Measurements from ENCODE around the gene AGBL3.
"Not testable (repeated sequence)": the region's sequence is repeated elsewhere in the genome, so short reads cannot be mapped to it uniquely, and the experiment has no call there.

The AGBL3 gene

DNA sequence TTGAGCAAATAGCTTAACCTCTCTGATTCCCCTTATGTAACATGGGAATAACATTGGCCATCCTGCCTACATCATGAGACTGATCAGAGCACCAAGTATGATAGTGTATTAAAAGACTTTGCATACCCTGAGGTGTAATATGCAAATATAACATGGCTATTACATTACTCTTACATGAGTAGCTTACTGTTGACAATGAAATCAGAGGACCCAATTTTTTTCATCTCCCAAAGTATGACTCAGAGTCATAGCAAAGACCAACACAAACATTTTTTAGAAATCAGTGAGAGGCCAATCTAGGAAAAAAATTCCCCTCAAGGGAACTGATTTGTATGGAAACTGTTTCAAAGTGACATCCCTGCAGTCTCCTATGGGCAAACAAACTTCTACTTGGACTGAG lies 114.5 kb downstream of the AGBL3 start:
- H3K27me3 ChIP-seq (ENCODE audit: insufficient read depth, low read length) = no peaks in the 10 kb centered on the region
- no peak overlapping the region for H2AFZ ChIP-seq (ENCODE audit: low read depth, low read length)
- H3K4me3 ChIP-seq (ENCODE audit: low read length) = no peak overlapping the region
- no peaks in the 10 kb centered on the region for H3K36me3 ChIP-seq (ENCODE audit: insufficient read depth, low read length)
- H3K9me3 ChIP-seq (ENCODE audit: low read length) = no peaks in the 10 kb centered on the region
- H3K4me1 ChIP-seq (ENCODE audit: insufficient read depth, low read length) = no peaks in the 10 kb centered on the region

DNA sequence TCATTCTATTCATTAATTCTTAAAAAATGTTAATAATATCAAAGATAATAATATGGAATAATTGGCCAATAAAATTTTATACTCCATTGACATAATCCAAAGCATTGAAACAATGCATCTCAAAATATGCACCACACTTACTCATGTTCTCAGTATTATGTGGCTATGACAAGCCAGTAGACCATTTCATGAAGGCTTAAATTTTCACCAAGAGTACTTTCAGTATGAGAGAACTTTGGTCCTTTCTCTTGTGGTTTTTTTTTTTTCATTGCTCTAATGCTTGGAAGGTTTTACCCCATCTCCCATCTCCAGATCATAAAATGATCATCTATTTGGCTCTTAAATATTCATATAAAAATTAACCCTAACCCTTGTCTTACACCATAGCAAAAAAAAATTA lies 116.1 kb downstream of the AGBL3 start:
- Histone ChIP-seq H3K4me3 (ENCODE audit: low read length) (no peak overlapping the region), H3K36me3 (ENCODE audit: insufficient read depth, low read length) (no peaks in the 10 kb centered on the region), H2AFZ (ENCODE audit: low read depth, low read length) (no peak overlapping the region), H3K4me1 (ENCODE audit: insufficient read depth, low read length) (no peaks in the 10 kb centered on the region), H3K9me3 (ENCODE audit: low read length) (no peaks in the 10 kb centered on the region), H3K27me3 (ENCODE audit: insufficient read depth, low read length) (no peaks in the 10 kb centered on the region)

DNA sequence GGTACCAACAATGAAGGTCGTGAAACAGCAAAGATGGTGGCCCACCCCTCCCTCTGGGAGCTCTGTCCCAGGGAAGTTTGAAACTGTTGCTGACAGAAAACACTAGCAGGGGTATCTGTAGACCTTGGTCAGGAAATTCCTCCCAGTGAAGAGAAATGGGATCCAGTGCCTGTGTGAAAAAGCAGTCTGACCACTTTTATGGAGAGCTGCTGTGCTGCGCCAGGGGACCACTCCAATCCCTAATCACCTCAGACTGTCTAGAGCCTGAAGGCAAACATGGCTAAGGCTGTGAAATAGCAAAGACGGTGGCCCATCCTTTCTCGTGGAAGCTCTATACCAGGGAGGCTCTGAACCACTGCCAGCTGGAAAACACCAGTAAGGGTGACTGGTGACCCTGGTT lies 123.3 kb downstream of the AGBL3 start:
- Histone ChIP-seq H3K27me3 (ENCODE audit: insufficient read depth, low read length) (no peaks in the 10 kb centered on the region), H3K36me3 (ENCODE audit: insufficient read depth, low read length) (no peaks in the 10 kb centered on the region), H2AFZ (ENCODE audit: low read depth, low read length) (no peak overlapping the region), H3K4me1 (ENCODE audit: insufficient read depth, low read length) (no peaks in the 10 kb centered on the region), H3K4me3 (ENCODE audit: low read length) (no peak overlapping the region), H3K9me3 (ENCODE audit: low read length) (peaks cover 3% of the 10 kb centered on the region)

DNA sequence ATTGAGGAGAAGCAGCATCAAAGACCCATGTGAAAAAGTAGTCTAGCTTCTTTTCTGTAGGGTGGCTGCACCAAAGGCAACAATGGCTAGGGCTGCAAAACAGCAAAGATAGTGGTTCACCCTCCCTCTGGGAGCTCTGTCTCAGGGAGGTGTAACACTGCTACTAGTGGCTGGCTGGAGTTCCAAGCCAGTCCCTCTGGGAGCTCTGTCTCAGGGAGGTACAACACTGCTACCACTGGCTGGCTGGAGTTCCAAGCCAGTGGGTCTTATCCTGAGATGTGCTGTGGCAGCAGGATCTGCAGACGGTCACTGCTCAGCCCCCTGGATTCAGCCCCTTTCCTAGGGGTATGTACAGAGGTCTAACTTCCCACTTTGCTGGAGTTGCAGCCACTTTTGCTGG lies 123.7 kb downstream of the AGBL3 start:
- Histone ChIP-seq H3K27me3 (ENCODE audit: insufficient read depth, low read length) (no peaks in the 10 kb centered on the region), H3K4me1 (ENCODE audit: insufficient read depth, low read length) (no peaks in the 10 kb centered on the region), H3K4me3 (ENCODE audit: low read length) (no peak overlapping the region), H3K9me3 (ENCODE audit: low read length) (peaks cover 3% of the 10 kb centered on the region), H3K36me3 (ENCODE audit: insufficient read depth, low read length) (no peaks in the 10 kb centered on the region), H2AFZ (ENCODE audit: low read depth, low read length) (no peak overlapping the region)

DNA sequence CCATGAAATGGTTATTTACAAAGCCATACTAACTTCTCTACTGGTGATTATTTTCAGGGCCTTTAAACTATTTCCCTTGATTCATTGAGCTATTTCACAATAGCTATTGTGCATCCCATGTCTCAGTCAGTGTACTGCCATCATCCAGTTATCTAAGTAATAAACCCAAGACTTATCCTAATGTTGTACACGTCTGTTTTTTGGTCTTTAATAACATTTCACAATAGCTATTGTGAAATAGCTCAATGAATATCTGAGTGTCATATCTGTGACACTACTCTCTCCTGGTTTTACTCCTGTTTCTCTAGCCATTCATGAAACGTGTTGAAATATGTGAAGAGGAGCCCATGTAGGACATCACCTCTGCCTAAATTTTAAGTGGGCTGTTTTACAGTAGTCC lies 125.1 kb downstream of the AGBL3 start:
- H2AFZ ChIP-seq (ENCODE audit: low read depth, low read length) = no peak overlapping the region
- no peaks in the 10 kb centered on the region for H3K27me3 ChIP-seq (ENCODE audit: insufficient read depth, low read length)
- H3K4me1 ChIP-seq (ENCODE audit: insufficient read depth, low read length) = no peaks in the 10 kb centered on the region
- H3K36me3 ChIP-seq (ENCODE audit: insufficient read depth, low read length) = no peaks in the 10 kb centered on the region
- peaks cover 3% of the 10 kb centered on the region for H3K9me3 ChIP-seq (ENCODE audit: low read length)
- H3K4me3 ChIP-seq (ENCODE audit: low read length) = no peak overlapping the region

DNA sequence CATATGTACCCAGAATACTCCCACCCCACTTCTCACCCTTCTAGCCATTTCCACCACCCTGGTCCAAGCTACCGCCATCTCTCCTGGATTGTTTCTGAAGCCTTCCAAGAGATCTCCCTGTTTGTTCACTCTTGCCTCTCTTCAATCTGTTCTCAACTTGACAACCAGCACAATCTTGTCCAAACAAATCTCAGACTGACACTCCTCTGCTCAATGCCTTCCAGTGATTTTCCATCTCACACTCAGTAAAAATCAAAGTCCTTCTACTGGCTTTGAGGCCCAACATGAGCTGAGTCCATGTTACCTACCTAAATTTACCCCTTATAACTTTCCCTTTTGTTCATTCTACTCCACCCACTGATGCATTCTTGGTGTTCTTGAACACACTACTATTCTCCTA lies 128.3 kb downstream of the AGBL3 start:
- Histone ChIP-seq H3K4me3 (ENCODE audit: low read length) (no peak overlapping the region), H3K36me3 (ENCODE audit: insufficient read depth, low read length) (no peaks in the 10 kb centered on the region), H3K9me3 (ENCODE audit: low read length) (peaks cover 3% of the 10 kb centered on the region), H2AFZ (ENCODE audit: low read depth, low read length) (no peak overlapping the region), H3K27me3 (ENCODE audit: insufficient read depth, low read length) (no peaks in the 10 kb centered on the region), H3K4me1 (ENCODE audit: insufficient read depth, low read length) (no peaks in the 10 kb centered on the region)

DNA sequence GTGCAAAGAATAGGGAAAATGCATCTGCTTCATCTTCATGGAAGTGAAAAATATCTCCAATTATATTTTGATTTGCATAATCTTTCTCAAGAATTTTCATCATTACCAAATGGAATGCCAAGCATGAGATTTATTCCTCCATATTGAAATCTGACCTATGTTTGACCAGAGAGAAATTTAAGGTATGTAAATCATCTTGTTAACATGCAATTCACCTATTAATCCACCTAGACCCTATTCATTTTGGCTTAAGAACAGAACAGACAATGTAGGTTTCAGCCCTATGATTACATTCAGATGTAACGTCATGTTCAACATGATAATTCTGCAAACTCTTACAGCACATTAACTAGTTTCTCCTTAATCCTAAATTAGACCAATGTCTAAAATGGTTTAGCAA lies 130.8 kb downstream of the AGBL3 start:
- H3K27me3 ChIP-seq (ENCODE audit: insufficient read depth, low read length) = no peaks in the 10 kb centered on the region
- H3K36me3 ChIP-seq (ENCODE audit: insufficient read depth, low read length) = no peaks in the 10 kb centered on the region
- no peaks in the 10 kb centered on the region for H3K4me1 ChIP-seq (ENCODE audit: insufficient read depth, low read length)
- no peak overlapping the region for H3K4me3 ChIP-seq (ENCODE audit: low read length)
- H2AFZ ChIP-seq (ENCODE audit: low read depth, low read length) = no peak overlapping the region
- peaks cover 5% of the 10 kb centered on the region for H3K9me3 ChIP-seq (ENCODE audit: low read length)

DNA sequence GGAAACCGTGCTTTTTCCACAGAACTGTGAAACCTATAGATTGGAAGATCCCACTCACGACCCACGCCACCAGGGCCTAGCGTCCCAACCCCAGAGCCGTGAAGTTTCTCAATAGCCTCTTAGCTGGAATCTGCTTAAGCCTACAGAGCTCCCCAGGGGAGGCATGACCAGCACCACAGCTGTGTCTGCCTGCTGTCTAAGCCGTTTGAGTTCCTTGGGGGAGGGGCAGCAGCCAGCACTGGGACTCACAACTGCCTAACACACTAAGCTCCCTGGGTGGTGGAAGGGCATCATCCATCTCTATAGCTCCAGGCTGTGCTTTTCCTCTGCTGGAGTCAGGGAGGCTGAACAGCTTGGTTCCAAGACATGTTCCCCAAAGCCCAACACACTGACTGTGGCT lies 135.6 kb downstream of the AGBL3 start:
- no peaks in the 10 kb centered on the region for H3K36me3 ChIP-seq (ENCODE audit: insufficient read depth, low read length)
- H3K4me1 ChIP-seq (ENCODE audit: insufficient read depth, low read length) = no peaks in the 10 kb centered on the region

DNA sequence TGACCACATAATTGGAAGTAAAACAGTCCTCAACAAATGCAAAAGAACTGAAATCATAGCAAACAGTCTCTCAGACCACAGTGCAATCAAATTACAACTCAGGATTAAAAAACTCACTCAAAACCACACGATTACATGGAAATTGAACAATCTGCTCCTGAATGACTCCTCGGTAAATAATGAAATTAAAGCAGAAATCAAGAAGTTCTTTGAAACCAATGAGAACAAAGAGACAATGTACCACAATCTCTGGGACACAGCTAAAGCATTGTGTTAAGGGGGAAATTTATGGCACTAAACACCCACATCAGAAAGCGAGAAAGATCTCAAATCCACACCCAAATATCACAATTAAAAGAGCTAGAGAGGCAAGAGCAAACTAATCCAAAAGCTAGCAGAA lies 138.3 kb downstream of the AGBL3 start:
- H3K27me3 ChIP-seq (ENCODE audit: insufficient read depth, low read length); H3K4me1 ChIP-seq (ENCODE audit: insufficient read depth, low read length); H3K4me3 ChIP-seq (ENCODE audit: low read length); H3K9me3 ChIP-seq (ENCODE audit: low read length); H2AFZ ChIP-seq (ENCODE audit: low read depth, low read length); H3K36me3 ChIP-seq (ENCODE audit: insufficient read depth, low read length): not testable (repeated sequence)

More for the DNA sequence above, 135.6 kb downstream of the AGBL3 start:
- no peak overlapping the region for H3K4me3 ChIP-seq (ENCODE audit: low read length)
- H3K9me3 ChIP-seq (ENCODE audit: low read length) = peaks cover 6% of the 10 kb centered on the region
- H2AFZ ChIP-seq (ENCODE audit: low read depth, low read length) = no peak overlapping the region
- H3K27me3 ChIP-seq (ENCODE audit: insufficient read depth, low read length) = no peaks in the 10 kb centered on the region

DNA sequence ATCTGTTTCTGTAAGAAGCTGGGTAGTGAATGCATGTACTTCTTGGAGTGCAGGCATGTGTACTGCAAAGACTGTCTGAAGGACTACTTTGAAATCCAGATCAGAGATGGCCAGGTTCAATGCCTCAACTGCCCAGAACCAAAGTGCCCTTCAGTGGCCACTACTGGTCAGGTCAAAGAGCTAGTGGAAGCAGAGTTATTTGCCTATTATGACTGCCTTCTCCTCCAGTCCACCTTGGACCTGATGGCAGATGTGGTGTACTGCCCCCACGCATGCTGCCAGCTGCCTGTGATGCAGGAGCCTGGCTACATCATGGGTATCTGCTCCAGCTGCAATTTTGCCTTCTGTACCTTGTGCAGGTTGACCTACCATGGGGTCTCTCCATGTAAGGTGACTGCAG lies 142.6 kb downstream of the AGBL3 start:
- no peaks in the 10 kb centered on the region for H3K27me3 ChIP-seq (ENCODE audit: insufficient read depth, low read length)
- no peaks in the 10 kb centered on the region for H3K9me3 ChIP-seq (ENCODE audit: low read length)
- H3K4me1 ChIP-seq (ENCODE audit: insufficient read depth, low read length) = no peaks in the 10 kb centered on the region
- no peak overlapping the region for H2AFZ ChIP-seq (ENCODE audit: low read depth, low read length)
- H3K4me3 ChIP-seq (ENCODE audit: low read length) = no peak overlapping the region
- no peaks in the 10 kb centered on the region for H3K36me3 ChIP-seq (ENCODE audit: insufficient read depth, low read length)

DNA sequence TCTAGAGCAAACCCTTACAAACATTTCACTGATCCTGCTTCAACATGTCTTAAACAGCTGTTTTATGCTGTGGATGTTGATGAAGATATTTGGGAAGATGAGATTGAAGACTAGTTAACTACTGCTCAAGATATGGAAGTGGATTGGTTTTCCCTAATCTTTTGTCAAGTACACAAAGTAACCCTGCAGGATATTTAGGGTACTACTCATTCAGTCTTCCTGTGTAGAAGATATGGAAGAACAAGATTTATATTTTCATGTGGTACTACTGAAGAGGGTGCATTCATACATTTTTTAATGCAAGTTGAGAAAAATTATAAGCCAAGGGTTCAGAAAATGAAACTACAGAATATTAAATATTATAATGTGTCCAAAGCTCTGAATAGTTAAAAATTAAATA lies 143.3 kb downstream of the AGBL3 start:
- Histone ChIP-seq H2AFZ (ENCODE audit: low read depth, low read length) (no peak overlapping the region), H3K4me1 (ENCODE audit: insufficient read depth, low read length) (no peaks in the 10 kb centered on the region), H3K27me3 (ENCODE audit: insufficient read depth, low read length) (no peaks in the 10 kb centered on the region), H3K4me3 (ENCODE audit: low read length) (no peak overlapping the region), H3K36me3 (ENCODE audit: insufficient read depth, low read length) (no peaks in the 10 kb centered on the region), H3K9me3 (ENCODE audit: low read length) (no peaks in the 10 kb centered on the region)

DNA sequence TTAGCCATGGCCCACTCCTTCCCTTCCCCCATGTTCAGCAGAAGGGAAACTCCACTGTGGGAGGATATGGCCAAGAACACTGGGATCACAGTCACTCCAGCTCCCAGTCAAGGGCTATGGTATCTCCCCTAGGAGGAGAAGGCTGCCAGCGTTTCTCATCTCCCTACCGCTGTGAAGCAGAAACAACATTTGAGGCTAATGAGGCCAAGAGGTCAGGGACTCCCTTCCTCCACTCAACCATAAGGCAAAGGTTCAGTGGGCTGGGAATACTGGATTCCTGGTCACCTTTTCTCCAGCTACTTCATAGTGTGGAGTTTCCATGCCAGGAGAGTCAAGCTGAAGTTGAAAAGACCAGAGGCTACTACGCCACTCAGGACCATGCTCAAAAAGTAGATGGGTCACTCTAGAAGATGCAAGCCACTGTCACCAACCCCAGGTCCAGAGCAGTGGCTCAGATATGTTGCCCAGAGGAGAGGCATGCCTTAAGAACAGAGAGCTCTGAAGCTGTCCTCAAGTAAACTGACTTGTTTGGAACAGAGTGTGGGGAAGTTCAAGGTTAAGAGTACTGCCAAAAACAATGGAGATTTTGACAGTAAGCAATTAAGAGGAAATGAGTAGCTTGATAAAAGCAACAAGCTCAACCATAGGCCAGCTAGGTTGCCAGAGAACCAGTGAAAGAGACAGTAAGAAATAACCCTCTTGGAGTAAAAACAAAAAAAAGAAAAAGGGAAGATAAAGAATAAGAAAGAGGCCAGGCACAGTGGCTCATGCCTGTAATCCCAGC lies 157.8 kb downstream of the AGBL3 start:
- Histone ChIP-seq H3K4me1 (ENCODE audit: insufficient read depth, low read length) (no peaks in the 10 kb centered on the region), H3K4me3 (ENCODE audit: low read length) (no peak overlapping the region), H3K27me3 (ENCODE audit: insufficient read depth, low read length) (no peaks in the 10 kb centered on the region), H2AFZ (ENCODE audit: low read depth, low read length) (no peak overlapping the region), H3K9me3 (ENCODE audit: low read length) (no peaks in the 10 kb centered on the region), H3K36me3 (ENCODE audit: insufficient read depth, low read length) (no peaks in the 10 kb centered on the region)

DNA sequence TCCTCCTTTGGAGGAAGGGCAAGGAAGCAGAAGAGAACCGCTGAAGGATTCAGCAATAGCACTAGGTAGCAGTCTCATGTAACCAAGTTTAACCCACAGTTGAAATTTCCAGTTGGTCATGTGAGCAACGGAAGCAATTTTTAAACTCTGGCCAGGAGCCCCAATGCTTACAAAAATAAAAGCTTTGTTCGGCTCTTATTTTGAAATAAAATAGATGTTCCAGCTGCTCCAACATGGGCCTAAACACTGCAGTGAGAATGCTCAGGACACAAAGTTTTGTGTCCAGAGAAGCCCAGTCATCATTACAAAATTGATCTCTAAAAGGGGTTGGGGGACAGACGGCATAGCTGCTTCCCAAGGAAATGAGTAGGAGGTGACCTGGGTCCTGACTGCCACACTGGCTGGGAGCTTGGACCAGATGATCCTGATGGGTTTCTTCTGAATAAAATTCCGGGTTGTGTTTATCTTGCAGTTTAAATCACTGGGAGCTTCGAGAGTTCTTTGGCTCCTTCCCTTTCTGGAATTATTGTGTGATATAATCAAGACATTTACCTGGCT lies 161.1 kb downstream of the AGBL3 start:
- no peaks in the 10 kb centered on the region for H3K27me3 ChIP-seq (ENCODE audit: insufficient read depth, low read length)
- H3K4me3 ChIP-seq (ENCODE audit: low read length) = no peak overlapping the region
- H2AFZ ChIP-seq (ENCODE audit: low read depth, low read length) = no peak overlapping the region
- no peaks in the 10 kb centered on the region for H3K36me3 ChIP-seq (ENCODE audit: insufficient read depth, low read length)
- no peaks in the 10 kb centered on the region for H3K9me3 ChIP-seq (ENCODE audit: low read length)
- no peaks in the 10 kb centered on the region for H3K4me1 ChIP-seq (ENCODE audit: insufficient read depth, low read length)
